CD4-positive, alpha-beta T cell treated with Interleukin-4 for 1 hour (primary cell): ENCODE data around the gene FOXD1.
"Not testable (repeated sequence)": the region's sequence is repeated elsewhere in the genome, so short reads cannot be mapped to it uniquely, and the experiment has no call there.

Experiments
- DNase-seq, 2 donors: peaks; one replicate each; pipeline ENCODE4 v3.0.0-alpha.2; 2020 to 2022

The FOXD1 gene

GRCh38 chr5:73460133-73460532 lies 11.6 kb upstream of the FOXD1 start:
- no peak for DNase-seq

GRCh38 chr5:73459366-73459765 lies 10.8 kb upstream of the FOXD1 start:
- no peak for DNase-seq

GRCh38 chr5:73456462-73456861 lies 7.9 kb upstream of the FOXD1 start:
- not testable (repeated sequence) for DNase-seq

- DNase-seq: peak; percentile 31 to 60
Measured at GRCh38 chr5:73454379-73455036, 5.9 kb upstream of the FOXD1 start.

DNA sequence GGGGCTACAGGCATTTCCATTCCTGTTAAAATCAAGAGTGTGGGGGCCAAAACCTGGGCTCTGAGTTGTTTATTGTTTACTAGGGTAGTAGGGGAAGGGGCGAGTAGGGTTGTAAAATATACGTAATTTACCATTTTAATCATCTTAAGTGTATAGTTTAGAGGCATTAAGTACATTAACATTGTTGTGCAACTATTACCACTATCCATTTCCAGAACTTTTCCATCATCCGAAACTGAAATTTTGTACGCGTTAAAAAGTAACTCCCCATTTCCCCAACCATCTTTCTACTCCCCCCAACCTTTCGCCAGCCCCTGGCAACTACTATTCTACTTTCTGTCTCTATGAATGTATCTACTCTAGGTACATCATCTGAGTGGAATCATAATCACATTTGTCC lies 3.6 kb upstream of the FOXD1 start:
- no peak for DNase-seq

DNA sequence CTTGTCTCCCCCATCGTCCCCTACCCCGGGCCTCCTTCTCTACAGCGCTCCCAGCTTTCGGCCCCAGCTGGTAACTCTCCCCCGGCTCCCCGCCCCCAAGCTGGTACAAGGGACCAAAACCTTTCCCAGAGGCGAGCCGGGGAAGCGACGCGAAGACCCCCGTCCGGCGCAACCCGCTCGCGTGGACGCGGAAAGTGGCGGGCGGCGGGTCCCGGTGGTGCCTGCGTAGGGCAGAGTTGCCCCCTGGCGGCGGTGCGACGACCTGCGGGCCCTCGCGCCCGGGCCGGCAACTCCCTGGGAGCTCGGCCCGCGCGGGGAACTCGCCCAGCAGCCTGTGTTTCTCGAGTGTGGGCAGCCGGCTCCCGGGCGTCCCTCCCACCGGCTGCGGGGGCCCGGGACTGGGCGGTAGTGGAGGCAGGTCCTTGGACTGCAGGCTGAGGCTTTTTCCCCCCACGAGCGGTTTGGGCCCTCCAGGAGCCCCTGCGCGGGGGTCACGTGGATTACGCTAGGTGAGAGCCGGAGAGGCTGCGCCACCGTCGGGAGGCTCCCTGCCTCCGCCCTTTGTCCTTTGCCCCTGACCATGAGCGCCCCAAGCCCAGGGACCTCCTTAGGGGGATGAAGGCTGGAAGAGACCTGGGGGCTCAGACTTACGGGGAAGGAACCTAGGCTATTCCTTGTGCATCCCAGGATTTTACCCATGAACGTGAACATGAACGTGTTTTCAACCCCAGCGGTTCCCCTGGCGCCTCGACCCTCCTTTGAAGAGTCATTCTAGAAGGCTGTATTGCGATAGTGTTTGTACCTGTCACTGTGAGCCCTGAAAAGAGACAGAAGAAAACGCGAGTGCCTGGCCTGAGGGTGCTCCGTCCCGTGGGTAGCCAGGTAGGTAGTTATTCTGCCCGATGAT lies 2.9 kb upstream of the FOXD1 start:
- peak; percentile 47 to 66 for DNase-seq

DNA sequence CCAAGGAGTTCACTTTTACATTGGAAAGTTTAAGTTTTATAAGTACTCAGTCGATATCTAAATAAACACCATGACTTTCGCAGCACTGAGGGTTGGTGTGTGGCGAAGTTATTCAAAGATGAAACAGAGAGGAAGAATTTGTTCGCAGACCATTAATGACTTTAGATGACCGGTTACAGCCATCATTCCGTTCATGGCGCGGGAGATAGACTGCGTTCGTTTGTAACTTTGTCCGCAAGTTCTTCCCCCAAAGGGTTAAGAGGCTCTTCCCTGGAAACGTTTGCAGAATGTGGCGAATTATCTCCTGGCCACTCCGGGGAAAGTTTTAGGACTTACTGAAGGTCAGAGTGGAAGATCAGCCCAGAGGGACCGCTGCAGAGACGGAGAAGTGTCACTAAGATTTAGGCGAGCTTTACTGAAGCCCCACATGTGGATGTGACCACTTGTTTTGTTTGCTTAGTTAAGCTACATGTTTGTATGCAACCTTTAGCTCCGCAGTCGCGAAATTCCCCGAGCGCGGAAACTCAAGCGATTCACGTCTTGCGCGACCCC lies 2.2 kb upstream of the FOXD1 start:
- no peak for DNase-seq

DNA sequence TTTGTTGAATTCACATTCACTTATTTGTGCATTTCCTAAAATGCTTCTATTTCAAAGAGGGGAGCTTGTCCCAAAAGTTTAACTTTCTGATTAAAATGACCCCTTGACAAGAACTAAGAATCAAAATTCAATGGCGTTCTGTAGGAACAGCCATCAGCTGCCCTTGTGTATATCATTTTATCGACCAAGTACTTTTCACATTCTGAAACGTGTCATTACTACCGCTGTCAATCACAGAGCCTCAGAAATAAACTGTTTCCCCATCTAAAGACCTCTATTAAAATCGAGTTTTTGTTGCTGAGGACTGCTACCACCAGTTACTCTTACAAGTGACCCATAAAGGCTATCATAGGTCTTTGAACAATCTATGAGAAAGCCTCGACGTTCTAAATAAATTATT lies 1.6 kb upstream of the FOXD1 start:
- no peak for DNase-seq

DNA sequence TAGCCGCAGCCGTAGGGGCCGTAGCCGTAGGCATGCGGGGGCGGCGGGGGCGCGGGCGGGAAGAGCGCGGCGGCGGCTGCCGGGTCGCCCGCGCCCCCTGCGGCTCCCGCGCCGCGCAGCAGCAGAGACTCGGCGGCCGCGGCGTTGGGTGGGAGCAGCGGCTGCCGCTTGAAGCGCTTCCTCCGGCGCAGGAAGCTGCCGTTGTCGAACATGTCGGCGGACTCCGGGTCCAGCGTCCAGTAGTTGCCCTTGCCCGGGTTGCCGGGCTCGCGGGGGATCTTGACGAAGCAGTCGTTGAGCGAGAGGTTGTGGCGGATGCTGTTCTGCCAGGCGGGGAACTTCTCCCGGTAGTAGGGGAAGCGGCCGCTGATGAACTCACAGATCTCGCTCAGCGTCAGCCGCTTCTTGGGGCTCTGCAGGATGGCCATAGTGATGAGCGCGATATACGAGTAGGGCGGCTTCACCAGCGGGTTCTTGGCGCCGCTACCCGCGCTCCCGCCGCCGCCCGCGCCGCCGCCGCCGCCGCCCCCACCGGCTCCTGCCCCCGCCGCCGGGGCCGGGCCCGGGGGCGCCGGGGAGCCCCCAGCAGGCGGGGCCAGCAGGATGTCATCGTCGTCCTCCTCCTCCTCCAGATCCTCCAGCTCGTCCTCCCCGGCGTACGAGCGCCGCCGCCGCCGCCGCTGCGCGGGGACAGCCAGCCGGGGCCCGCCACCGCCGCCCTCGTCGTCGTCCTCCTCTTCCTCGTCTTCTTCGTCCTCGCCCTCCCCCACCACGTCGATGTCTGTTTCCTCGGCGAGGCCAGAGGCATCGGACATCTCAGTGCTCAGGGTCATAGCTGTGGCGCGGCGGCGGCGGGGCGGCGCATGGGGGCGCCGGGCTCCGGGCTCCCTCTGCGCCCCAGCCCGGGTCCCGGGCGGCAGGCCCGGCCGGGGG lies 781 bp downstream of the FOXD1 start:
- DNase-seq: peak; percentile 28 to 56

GRCh38 chr5:73446631-73447529 lies 1.7 kb downstream of the FOXD1 start:
- DNase-seq: no peak

DNA sequence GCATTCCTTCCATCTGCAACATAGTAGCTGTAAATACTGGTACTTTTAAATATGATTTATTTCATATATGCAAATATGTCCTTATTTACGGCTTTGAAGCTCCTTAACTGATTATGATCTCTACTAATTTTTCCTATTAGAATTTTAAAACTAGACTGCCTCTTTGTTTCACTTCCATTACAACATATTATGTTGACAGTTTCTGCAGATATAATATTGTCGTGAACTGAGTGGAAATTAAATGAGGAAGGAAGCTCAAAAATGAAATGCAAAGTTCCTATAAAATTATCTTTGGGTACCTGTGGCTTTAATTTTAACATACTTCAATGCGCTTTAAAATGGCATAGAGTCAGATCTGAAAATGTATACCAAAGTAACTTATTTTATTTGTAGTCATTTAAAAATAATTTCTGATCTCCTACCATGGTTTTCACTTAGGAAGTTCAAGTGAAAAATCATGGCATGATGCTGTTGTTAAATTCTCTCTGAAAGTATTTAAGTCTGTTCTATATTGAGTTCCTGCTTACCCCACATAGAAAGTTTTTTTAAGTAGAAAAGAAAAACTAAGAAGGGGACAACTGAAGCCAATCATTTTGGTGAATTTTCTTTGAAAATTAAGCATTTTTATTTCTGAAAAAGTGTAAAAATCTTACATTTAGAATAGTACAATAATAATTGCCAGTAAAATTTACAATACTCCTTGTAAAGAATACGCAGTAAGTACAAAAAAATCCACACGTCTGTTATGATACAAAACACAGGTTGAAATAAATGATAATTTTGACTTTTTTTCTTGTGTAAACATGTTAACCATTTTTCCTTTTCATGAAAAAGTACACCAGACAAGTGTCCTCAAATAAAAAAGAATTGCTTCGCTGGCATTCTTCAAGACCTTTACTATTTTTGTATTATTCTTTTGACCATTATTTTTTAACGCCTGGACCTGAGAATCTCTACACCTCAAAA lies 2.6 kb downstream of the FOXD1 start:
- no peak for DNase-seq

DNA sequence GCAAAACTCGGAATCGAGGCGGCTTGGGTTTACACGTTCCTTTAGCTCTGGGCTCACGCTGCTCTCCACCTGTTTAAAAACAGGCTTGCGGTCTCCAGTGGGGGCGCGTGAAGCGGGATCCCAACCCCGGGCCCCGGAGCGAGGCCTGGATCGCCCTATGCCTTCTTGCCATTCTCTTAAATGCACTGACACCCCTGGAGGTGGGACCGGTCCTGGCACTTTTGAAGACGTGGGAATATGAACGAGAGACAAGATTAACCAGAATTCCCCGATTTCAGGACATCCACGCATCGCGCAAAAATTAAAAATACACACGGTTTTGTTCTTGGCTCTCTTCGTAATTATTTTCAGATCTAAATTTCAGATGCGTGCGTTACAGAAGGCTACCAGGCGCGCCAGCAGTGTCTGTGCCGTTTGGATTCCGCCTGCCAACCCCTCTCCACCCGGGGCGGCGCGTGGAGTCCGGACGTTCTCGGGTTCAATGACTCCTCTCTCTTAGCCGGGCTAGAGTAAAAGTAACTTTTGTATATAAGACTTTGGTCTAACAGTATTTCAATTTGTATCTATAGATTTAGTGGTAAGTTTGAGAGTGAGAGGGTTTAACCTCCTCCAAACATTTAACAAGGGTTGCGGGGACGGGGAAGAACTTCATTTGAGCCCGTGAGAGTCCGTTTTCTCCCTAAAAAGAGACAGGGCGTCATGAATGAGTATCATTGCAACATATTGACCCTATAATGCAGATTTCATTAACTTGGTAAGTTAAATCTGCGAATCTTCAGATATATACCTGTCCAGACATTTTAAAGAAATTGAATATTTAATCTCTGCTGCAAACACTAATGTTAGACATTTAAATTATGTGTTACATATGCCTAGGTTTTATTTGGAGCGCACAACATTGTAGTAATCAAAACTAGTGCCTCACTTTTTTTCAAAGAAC lies 3.8 kb downstream of the FOXD1 start:
- DNase-seq: no peak

DNA sequence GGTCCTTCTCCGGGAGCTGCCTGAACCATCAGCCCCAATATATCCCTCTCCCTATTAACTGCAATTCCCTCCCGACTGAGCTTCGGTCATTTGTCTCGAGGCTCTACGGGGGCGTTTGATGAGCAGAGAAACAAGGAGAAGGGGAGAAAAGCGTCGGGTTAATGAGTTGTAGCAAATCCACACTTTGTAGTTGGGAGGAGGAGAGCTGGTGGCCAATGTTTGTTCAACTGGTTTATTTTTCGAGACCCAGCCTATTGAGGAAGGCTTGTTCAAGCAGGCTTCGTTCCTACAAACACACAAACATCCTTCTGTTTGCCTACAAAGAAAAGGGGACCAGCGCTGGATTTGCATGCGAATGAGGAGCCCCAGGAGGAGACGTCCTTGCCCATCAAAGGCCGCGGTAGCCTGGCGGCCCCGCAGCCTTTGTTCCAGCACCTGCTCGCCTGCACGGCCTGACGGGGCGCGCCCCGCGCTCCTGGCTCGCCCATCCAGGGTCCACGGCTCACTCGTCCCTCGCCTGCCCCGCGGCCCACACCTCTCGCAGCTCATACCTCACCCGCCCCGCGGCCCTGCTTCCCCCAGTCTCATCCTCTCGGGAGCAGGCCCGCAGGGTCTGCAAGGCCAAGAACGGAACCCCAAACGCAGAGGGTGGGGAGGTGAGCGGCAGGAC lies 4.6 kb downstream of the FOXD1 start:
- no peak for DNase-seq

DNA sequence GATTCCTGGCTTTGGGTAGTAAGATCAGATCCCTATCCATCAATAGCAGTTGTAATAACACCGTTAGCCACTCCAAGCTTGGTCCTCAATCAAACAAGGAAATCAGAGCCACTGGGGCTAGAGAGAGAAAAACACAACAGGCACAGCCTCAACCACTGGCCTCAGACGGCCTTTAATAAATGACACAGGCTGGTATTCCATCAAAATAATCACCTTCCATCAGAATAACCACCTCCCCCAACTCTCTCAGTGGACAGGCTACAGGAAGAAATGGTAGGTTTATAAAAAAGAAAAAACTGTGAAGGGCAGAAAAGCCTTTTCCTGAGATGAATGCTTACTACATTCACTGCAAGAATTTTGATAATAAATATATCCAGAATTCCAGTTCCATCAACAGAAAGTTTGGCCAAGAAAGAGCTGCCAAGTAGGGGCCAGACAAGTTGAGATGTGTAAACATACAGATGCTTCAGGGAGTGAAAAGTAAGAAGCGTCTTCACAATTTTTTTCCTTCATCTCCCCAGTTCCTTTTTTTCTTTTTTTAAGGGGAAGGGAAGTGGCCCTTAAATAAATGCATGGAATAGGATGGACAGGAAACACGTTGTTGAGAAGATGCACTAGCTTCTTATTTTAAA lies 5.5 kb downstream of the FOXD1 start:
- DNase-seq: no peak

- DNase-seq: no peak
Measured at GRCh38 chr5:73442231-73442811, 6.3 kb downstream of the FOXD1 start.

DNA sequence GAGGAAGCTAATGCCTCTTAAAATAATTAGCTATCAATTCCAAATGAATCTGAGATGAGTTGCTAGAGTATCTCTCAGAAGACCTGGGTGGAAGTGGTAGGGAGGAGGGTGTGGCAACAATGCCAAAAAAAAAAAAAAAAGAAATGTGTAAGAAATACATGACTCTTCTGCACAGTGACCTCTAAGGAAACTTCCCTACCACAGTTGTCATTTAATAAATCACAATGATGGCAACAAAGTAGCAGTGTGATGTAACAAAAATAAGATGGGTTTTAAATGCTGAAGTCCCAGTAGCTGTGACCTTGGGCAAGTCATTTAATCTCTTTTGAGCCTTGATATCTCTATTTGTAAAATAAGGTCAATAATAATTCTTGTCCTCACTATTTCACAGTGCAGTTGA lies 7.2 kb downstream of the FOXD1 start:
- no peak for DNase-seq

DNA sequence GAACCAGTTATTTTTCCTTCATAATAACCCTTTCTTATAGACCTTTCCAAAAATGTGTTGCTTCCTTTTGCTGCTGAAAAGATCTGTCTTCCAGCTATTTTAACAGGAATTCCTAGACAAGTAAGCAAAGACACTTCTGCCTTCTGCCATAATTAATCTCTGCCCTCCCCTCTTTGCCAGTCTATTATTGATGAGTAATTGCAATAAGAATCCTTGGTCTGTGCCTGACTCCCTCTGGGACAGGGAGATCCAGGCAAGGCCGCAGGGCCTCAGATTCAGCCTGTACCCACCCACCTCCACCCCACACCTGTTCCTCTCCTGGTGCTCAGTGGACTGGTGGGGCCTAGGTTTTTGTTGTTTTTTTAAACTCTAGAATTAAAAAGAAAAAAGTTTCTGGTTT lies 8.3 kb downstream of the FOXD1 start:
- DNase-seq: no peak
